ENCODE measurements around the gene MICAL3. TPM values are rescaled to one million over a fixed set of nuclear protein-coding genes. Genes with fewer than 3 reads are reported as not detected.

The MICAL3 gene
- total RNA-seq, 1 experiment from 2014 or later = 47.1 TPM

GRCh38 chr22:18001040-18001893 lies 23.1 kb downstream of the MICAL3 start:
- no peaks in the 10 kb centered on the region; the same call in 1 of the 2 replicates for H3K36me3 ChIP-seq (ENCODE audit: control insufficient read depth, insufficient read depth, low read length)
- no peaks in the 10 kb centered on the region for H3K9me3 ChIP-seq (ENCODE audit: control insufficient read depth, insufficient read depth, low read depth, low read length)
- CTCF ChIA-PET = no interaction called here
- TF ChIP-seq TCF7L2 (IDR thresholded peaks at IDR 0.05; ENCODE audit: low read depth, low read length) (peak; percentile 83; the same call in 1 of the 2 replicates), REST (IDR thresholded peaks at IDR 0.05; ENCODE audit: insufficient read depth in 1 of 2, low read depth in 2 of 2, low read length in 1 of 2) (no peak), POLR2AphosphoS5 (IDR thresholded peaks at IDR 0.05; ENCODE audit: low read depth, low read length) (peak; percentile 62; the same call in 1 of the 2 replicates), CTCF (IDR thresholded peaks at IDR 0.05) (peak; percentile 77), SIN3A (IDR thresholded peaks at IDR 0.05; ENCODE audit: borderline replicate concordance, insufficient read depth, low read depth, low read length) (no peak)
- H3K4me1 ChIP-seq (ENCODE audit: control insufficient read depth, insufficient read depth, low read length) = peaks cover 8% of the 10 kb centered on the region
- POLR2A ChIA-PET = interaction anchor here (0.6 kb wide), 1 partner anchor 140 kb away, joined by 3 read pairs; no protein-coding TSS in a partner anchor
- H3K27ac ChIP-seq (ENCODE audit: low read length) = peak overlapping the region; percentile 86
- no peaks in the 10 kb centered on the region for H3K27me3 ChIP-seq (ENCODE audit: control insufficient read depth, insufficient read depth, low read length)
- ATAC-seq (peak; percentile 96), DNase-seq (ENCODE audit: low read depth, low spot score) (peak; percentile 81)
- BruUV-seq (replicated peaks) = no TSS peak
- peak overlapping the region; percentile 64 to 69 for H3K4me3 ChIP-seq (ENCODE audit: low read depth in 2 of 2, low read length in 2 of 2)
- intact Hi-C loops (cut with micrococcal nuclease; ENCODE audit: unreplicated experiment) = no loop called here
- in situ Hi-C loops (cut with HindIII; ENCODE audit: low pct_unique_long_range_greater_than_20kb, low sequenced_read_pairs) = no loop called here

GRCh38 chr22:18000441-18001039 lies 23.8 kb downstream of the MICAL3 start:
- ChIA-PET CTCF (no interaction called here), POLR2A (interaction anchor here (0.6 kb wide), 1 partner anchor 76 kb away, joined by 3 read pairs; no protein-coding TSS in a partner anchor)
- Histone ChIP-seq H3K36me3 (ENCODE audit: control insufficient read depth, insufficient read depth, low read length) (no peaks in the 10 kb centered on the region; the same call in 1 of the 2 replicates), H3K9me3 (ENCODE audit: control insufficient read depth, insufficient read depth, low read depth, low read length) (no peaks in the 10 kb centered on the region), H3K27ac (ENCODE audit: low read length) (peak overlapping the region; percentile 54; the same call in 1 of the 2 replicates), H3K4me3 (ENCODE audit: low read depth in 2 of 2, low read length in 2 of 2) (peak overlapping the region; percentile 64 to 69), H3K4me1 (ENCODE audit: control insufficient read depth, insufficient read depth, low read length) (peaks cover 8% of the 10 kb centered on the region), H3K27me3 (ENCODE audit: control insufficient read depth, insufficient read depth, low read length) (no peaks in the 10 kb centered on the region)
- intact Hi-C loops (cut with micrococcal nuclease; ENCODE audit: unreplicated experiment) = no loop called here
- TF ChIP-seq SIN3A (IDR thresholded peaks at IDR 0.05; ENCODE audit: borderline replicate concordance, insufficient read depth, low read depth, low read length) (no peak), TCF7L2 (IDR thresholded peaks at IDR 0.05; ENCODE audit: low read depth, low read length) (no peak), REST (IDR thresholded peaks at IDR 0.05; ENCODE audit: insufficient read depth in 1 of 2, low read depth in 2 of 2, low read length in 1 of 2) (no peak), POLR2AphosphoS5 (IDR thresholded peaks at IDR 0.05; ENCODE audit: low read depth, low read length) (no peak), CTCF (IDR thresholded peaks at IDR 0.05) (no peak)
- ATAC-seq (peak; percentile 23), DNase-seq (ENCODE audit: low read depth, low spot score) (no peak)
- in situ Hi-C loops (cut with HindIII; ENCODE audit: low pct_unique_long_range_greater_than_20kb, low sequenced_read_pairs) = no loop called here
- no TSS peak for BruUV-seq (replicated peaks)

Data from Panc1 (cell line).